AG04450 (cell line): Measurements from ENCODE around the gene PEX11B. TPM values are rescaled to one million over a fixed set of nuclear protein-coding genes. Genes with fewer than 3 reads are reported as not detected.
A peak's percentile ranks its signal among the peaks of the same experiment; 100 is the strongest.

ENCODE experiments used
- CTCF ChIA-PET: fragments of 300-600, 350-600 bp; formaldehyde crosslinking; extraction: SDS; loops from one replicate; lab custom pipeline; 2022; ENCODE audit warnings: antibody characterized with exemption, inconsistent platforms; lab: Charles Lee
- POLR2A ChIA-PET: fragments of 350-600 bp; formaldehyde crosslinking; extraction: SDS; loops from one replicate; lab custom pipeline; 2021; ENCODE audit warnings: antibody characterized with exemption, inconsistent platforms; lab: Yijun Ruan, JAX
- DNase-seq: peaks from one replicate; pipeline ENCODE4 v3.0.0-alpha.2; 2011; ENCODE audit warnings: low read depth, low spot score
- H3K27ac ChIP-seq: one replicate; pipeline ENCODE4 v1.5.1; 2012; ENCODE audit warnings: low read depth, low read length, control low read depth
- H3K27me3 ChIP-seq: one replicate; pipeline ENCODE4 v1.6.0; 2012; ENCODE audit warnings: low read length; ENCODE audit not compliant: control insufficient read depth, insufficient read depth
- H3K4me3 ChIP-seq: 2 replicates; pipeline ENCODE4 v1.5.1; 2011; ENCODE audit warnings: mild to moderate bottlenecking, low read depth, low read length, control low read depth
- H3K9me3 ChIP-seq: 2 replicates; pipeline ENCODE4 v1.5.1; 2012; ENCODE audit warnings: low read length; ENCODE audit not compliant: control insufficient read depth, insufficient read depth
- CTCF ChIP-seq: IDR thresholded peaks from 2 replicates; pipeline ENCODE4 v1.5.1; 2011; ENCODE audit warnings: low read depth, low read length, control low read depth, inconsistent platforms
- polyA minus RNA-seq: library from RNA; depleted of rRNA, polyadenylated mRNA; stranded (reverse); fragments of >200 nt; gene quantifications from 2 replicates; pipeline ENCODE4 v1.2.3, GENCODE V29; 2011; rRNA and poly(A)+ RNA removed
- polyA plus RNA-seq: library from polyadenylated mRNA; depleted of rRNA; stranded (reverse); fragments of >200 nt; gene quantifications from 2 replicates; pipeline ENCODE4 v1.2.3, GENCODE V29; 2011; rRNA removed

Gene PEX11B, protein sequence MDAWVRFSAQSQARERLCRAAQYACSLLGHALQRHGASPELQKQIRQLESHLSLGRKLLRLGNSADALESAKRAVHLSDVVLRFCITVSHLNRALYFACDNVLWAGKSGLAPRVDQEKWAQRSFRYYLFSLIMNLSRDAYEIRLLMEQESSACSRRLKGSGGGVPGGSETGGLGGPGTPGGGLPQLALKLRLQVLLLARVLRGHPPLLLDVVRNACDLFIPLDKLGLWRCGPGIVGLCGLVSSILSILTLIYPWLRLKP
- polyA plus RNA-seq = 44.2 and 51.1 TPM in 2 replicates
- polyA minus RNA-seq = 21.4 and 25.3 TPM in 2 replicates

DNA sequence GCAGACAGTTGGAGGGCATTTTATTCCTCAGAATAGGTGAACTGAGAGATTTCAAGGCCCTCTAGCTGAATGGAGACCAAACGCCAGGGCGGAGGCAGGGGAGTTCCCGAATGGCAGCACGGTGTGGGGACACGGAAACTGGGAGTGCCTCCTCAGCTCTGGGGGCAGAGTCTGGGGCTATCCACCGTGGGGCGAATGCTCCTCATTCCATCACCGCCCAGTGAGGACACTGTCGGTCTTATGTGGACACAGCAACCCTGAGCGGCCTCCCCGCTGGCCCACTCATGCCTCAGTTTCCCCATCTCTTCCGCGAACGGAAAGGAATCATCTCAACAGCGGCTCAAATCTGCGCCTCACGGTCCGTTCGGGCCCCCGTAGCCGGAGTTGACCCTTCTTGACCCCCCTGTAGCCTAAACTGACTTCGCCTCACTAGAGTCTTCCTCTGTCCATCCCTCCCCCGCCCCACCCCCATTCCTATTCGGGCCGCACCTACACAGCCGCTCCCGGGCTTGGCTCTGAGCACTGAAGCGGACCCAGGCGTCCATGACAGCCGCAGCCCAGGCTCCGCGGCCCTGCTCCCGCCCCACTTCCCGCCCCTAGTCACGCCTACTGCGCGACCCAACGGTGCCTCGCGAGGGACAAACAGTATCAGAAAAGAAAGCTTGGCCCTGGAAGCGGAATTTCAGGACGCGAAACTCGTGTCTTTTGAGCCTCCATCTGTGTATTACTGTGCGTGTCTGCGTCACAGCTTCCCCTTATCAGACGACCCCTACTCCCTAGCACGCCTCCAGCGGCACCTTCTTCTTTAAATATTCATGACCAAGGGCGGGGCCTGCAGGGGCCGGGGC, at the start of gene PEX11B:
Gene PEX11B, minus strand, starts transcription at position 574 of the 848 bp plus-strand sequence. Its CDS starts 29 bp downstream, at position 545.
- Histone ChIP-seq H3K4me3 (peak within 1 kb of the TSS; percentile 95), H3K27ac (peak within 1 kb of the TSS; percentile 84), H3K9me3 (no peaks in the 10 kb centered on the region), H3K27me3 (no peaks in the 10 kb centered on the region)
- ChIA-PET POLR2A (interaction anchor here (0.6 to 2.4 kb wide), 8 partner anchors 9 to 166 kb away, joined by 3 to 15 read pairs (median 6); partner anchors contain the start of genes ANKRD34A, ANKRD35, NUDT17 and PIAS3), CTCF (interaction anchor here (1.4 to 1.7 kb wide), 4 partner anchors 9 to 73 kb away, joined by 3 to 10 read pairs (median 5); partner anchors contain the start of genes ITGA10, NUDT17 and RBM8A)
- DNase-seq = peak; percentile 65
- TF ChIP-seq CTCF = no peak

GRCh38 chr1:145967288-145967687, 48.8 kb upstream of the PEX11B start:
- H3K27me3 ChIP-seq = no peaks in the 10 kb centered on the region
- POLR2A ChIA-PET = no interaction called here
- H3K4me3 ChIP-seq = no peak overlapping the region
- H3K9me3 ChIP-seq = peaks cover 7% of the 10 kb centered on the region; the same call in 1 of the 2 replicates
- TF ChIP-seq CTCF = no peak
- CTCF ChIA-PET = interaction anchor here (0.7 to 4.0 kb wide), 3 partner anchors 10 to 95 kb away, joined by 3 to 37 read pairs (median 10); no protein-coding TSS in a partner anchor
- no peak for DNase-seq
- H3K27ac ChIP-seq = no peak overlapping the region

DNA sequence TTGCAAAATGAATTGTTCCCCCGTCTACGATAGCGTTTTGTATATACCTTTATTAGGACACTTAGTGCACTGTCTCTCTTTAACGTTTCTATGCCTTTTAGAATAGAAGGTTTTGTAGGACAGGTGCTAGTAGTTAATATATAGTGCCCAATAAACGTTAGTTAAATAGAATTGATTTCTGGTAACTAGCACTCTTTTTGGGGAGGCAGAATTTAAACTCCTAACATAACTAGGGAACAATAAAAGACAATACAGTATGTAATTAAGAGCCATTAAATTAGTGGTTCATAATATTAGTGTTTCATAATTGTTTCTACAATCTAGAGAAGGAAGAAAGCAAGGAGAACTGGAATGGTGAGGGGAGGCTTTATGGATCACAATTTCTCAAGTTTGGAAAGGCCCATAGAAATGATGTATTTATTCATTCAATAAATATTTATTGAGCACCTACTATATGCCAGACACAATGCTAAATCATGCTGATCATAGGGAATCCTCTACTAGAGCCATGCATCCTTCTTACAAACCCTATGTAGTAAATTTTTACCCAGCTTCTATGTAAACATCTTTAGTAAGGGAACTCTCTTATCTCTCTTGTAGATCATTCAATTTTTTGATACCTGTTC, 46.7 kb upstream of the PEX11B start:
- Histone ChIP-seq H3K27me3 (no peaks in the 10 kb centered on the region), H3K27ac (no peak overlapping the region), H3K9me3 (peaks cover 7% of the 10 kb centered on the region), H3K4me3 (peak overlapping the region; percentile 79)
- DNase-seq = no peak
- CTCF ChIA-PET = interaction anchor here (0.9 to 4.0 kb wide), 7 partner anchors 13 to 74 kb away, joined by 3 to 37 read pairs (median 7); partner anchors contain the start of gene RBM8A
- POLR2A ChIA-PET = interaction anchor here (1.1 to 3.5 kb wide), 6 partner anchors 14 to 106 kb away, joined by 3 to 21 read pairs (median 10); partner anchors contain the start of genes PIAS3 and RBM8A
- no peak for TF ChIP-seq CTCF

- ChIA-PET POLR2A (interaction anchor here (1.0 to 3.5 kb wide), 9 partner anchors 15 to 119 kb away, joined by 3 to 21 read pairs (median 9); partner anchors contain the start of genes NUDT17, PEX11B, PIAS3 and RBM8A), CTCF (interaction anchor here (1.1 to 4.0 kb wide), 8 partner anchors 14 to 119 kb away, joined by 3 to 37 read pairs (median 5); partner anchors contain the start of genes NUDT17 and RBM8A)
- TF ChIP-seq CTCF = peak; percentile 15; the same call in 1 of the 2 replicates
- Histone ChIP-seq H3K27ac (peak within 1 kb of the TSS; percentile 89), H3K9me3 (peaks cover 7% of the 10 kb centered on the region), H3K27me3 (no peaks in the 10 kb centered on the region), H3K4me3 (peak within 1 kb of the TSS; percentile 79)
- peak; percentile 72 for DNase-seq
Measured at GRCh38 chr1:145964328-145965118, 46.0 kb upstream of the PEX11B start, which contains the start of the genes ANKRD34A and POLR3GL. Gene ANKRD34A (minus strand): TSS chr1:145964575. CDS start chr1:145961759, 2,816 bp downstream. Gene POLR3GL (plus strand): TSS chr1:145964690. CDS start chr1:145974866, 10,176 bp downstream.
